ENCODE measurements around the gene CDK12. TPM values are rescaled to one million over a fixed set of nuclear protein-coding genes. Genes with fewer than 3 reads are reported as not detected.
"Not testable (repeated sequence)": the region's sequence is repeated elsewhere in the genome, so short reads cannot be mapped to it uniquely, and the experiment has no call there.

Gene CDK12
- total and polyA plus RNA-seq, 4 donors = 7.3 to 71.1 (median 28.6) TPM

- Histone ChIP-seq H3K27me3 (ENCODE audit: control insufficient read depth in 1 of 2, insufficient read depth in 2 of 2, low read length in 1 of 2) (no peaks in the 10 kb centered on the region), H3K9me3 (ENCODE audit: control insufficient read depth, low read length) (no peaks in the 10 kb centered on the region), H3K36me3 (ENCODE audit: control insufficient read depth in 1 of 2, insufficient read depth in 2 of 2, low read length in 1 of 2) (no peaks in the 10 kb centered on the region), H3K4me1 (ENCODE audit: control insufficient read depth in 1 of 2, insufficient read depth in 2 of 2, low read length in 2 of 2) (no peaks in the 10 kb centered on the region), H3K4me3 (ENCODE audit: low read length in 2 of 2) (no peak overlapping the region), H3K27ac (ENCODE audit: low read depth in 1 of 2, low read length in 2 of 2) (no peak overlapping the region)
- WGBS, 2 donors = 84% methylated on average over 4 of the region's 4 CpGs
- DNase-seq = peak in 1 of 2 donors; percentile 22
- ATAC-seq (ENCODE audit: low FRiP score) = no peak
- intact Hi-C loops (cut with DNase I) = no loop called here
These were observed 5.4 kb upstream of the CDK12 start for GRCh38 chr17:39455919-39456318.

GRCh38 chr17:39461926-39462569, 762 bp downstream of the CDK12 start:
- H3K4me1 ChIP-seq (ENCODE audit: control insufficient read depth in 1 of 2, insufficient read depth in 2 of 2, low read length in 2 of 2) = peaks cover 0 to under 1% of the 10 kb centered on the region in 2 donors
- peak overlapping the region; percentile 62 to 95 for H3K27ac ChIP-seq (ENCODE audit: low read depth in 1 of 2, low read length in 2 of 2)
- no peaks in the 10 kb centered on the region for H3K9me3 ChIP-seq (ENCODE audit: control insufficient read depth, low read length)
- ATAC-seq (ENCODE audit: low FRiP score) (peak; percentile 70), DNase-seq (no peak)
- WGBS, 2 donors = 0% methylated on average over 34 of the region's 34 CpGs
- H3K27me3 ChIP-seq (ENCODE audit: control insufficient read depth in 1 of 2, insufficient read depth in 2 of 2, low read length in 1 of 2) = no peaks in the 10 kb centered on the region
- H3K36me3 ChIP-seq (ENCODE audit: control insufficient read depth in 1 of 2, insufficient read depth in 2 of 2, low read length in 1 of 2) = no peaks in the 10 kb centered on the region
- peak overlapping the region; percentile 91 to 97 for H3K4me3 ChIP-seq (ENCODE audit: low read length in 2 of 2)
- intact Hi-C loops (cut with DNase I) = no loop called here

GRCh38 chr17:39462631-39463375, 1.5 kb downstream of the CDK12 start:
- peak overlapping the region in 1 of 2 donors; percentile 61 for H3K27ac ChIP-seq (ENCODE audit: low read depth in 1 of 2, low read length in 2 of 2)
- H3K9me3 ChIP-seq (ENCODE audit: control insufficient read depth, low read length) = no peaks in the 10 kb centered on the region
- DNase-seq = peak in 1 of 2 donors; percentile 70
- 0 to 1% methylated on average over 28 of the region's 28 CpGs for WGBS, 2 donors
- intact Hi-C loops (cut with DNase I) = no loop called here
- ATAC-seq (ENCODE audit: low FRiP score) = no peak
- peak overlapping the region; percentile 91 to 97 for H3K4me3 ChIP-seq (ENCODE audit: low read length in 2 of 2)
- no peaks in the 10 kb centered on the region for H3K36me3 ChIP-seq (ENCODE audit: control insufficient read depth in 1 of 2, insufficient read depth in 2 of 2, low read length in 1 of 2)
- H3K4me1 ChIP-seq (ENCODE audit: control insufficient read depth in 1 of 2, insufficient read depth in 2 of 2, low read length in 2 of 2) = peaks cover 0 to 2% of the 10 kb centered on the region in 2 donors
- H3K27me3 ChIP-seq (ENCODE audit: control insufficient read depth in 1 of 2, insufficient read depth in 2 of 2, low read length in 1 of 2) = no peaks in the 10 kb centered on the region

DNA sequence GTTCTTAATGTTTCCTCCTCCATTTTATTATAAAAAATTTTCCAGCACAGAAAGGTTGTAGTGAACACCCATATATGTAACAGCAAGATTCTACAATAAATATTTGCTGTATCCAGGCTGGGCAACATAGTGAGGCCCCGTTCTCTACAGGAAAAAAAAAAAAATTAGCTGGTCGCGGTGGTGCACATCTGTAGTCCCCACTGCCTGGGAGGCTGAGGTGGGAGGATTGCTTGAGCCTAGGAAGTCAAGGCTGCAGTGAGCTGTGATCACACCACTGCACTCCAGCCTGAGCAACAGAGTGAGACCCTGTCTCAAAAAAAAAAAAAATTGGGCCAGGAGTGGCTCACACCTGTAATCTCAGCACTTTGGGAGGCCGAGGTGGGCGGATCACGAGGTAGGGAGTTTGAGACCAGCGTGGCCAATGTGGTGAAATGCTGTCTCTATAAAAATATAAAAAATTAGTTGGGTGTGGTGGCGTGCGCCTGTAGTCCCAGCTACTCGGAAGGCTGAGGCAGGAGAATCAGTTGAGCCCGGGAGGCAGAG, 3.4 kb downstream of the CDK12 start:
- H3K27me3 ChIP-seq (ENCODE audit: control insufficient read depth in 1 of 2, insufficient read depth in 2 of 2, low read length in 1 of 2); ATAC-seq (ENCODE audit: low FRiP score); H3K9me3 ChIP-seq (ENCODE audit: control insufficient read depth, low read length); intact Hi-C loops (cut with DNase I); H3K36me3 ChIP-seq (ENCODE audit: control insufficient read depth in 1 of 2, insufficient read depth in 2 of 2, low read length in 1 of 2); H3K27ac ChIP-seq (ENCODE audit: low read depth in 1 of 2, low read length in 2 of 2); H3K4me3 ChIP-seq (ENCODE audit: low read length in 2 of 2); H3K4me1 ChIP-seq (ENCODE audit: control insufficient read depth in 1 of 2, insufficient read depth in 2 of 2, low read length in 2 of 2): not testable (repeated sequence)
- WGBS, 2 donors = 82 to 86% methylated on average over 11 of the region's 11 CpGs
- peak in 1 of 2 donors; percentile 39 for DNase-seq

DNA sequence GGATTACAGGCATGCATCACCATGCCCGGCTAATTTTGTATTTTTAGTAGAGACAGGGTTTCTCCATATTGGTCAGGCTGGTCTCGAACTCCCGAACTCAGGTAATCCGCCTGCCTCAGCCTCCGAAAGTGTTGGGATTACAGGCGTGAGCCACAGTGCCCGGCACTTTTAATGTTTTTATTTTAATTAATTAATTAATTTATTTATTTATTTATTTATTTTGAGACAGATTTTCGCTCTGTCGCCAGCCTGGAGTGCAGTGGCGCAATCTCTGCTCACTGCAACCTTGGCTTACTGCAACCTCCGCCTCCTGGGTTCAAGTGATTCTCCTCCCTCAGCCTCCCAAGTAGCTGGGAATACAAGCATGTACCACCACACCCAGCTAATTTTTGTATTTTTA, 7.3 kb downstream of the CDK12 start:
- H3K36me3 ChIP-seq (ENCODE audit: control insufficient read depth in 1 of 2, insufficient read depth in 2 of 2, low read length in 1 of 2); H3K27ac ChIP-seq (ENCODE audit: low read depth in 1 of 2, low read length in 2 of 2); H3K27me3 ChIP-seq (ENCODE audit: control insufficient read depth in 1 of 2, insufficient read depth in 2 of 2, low read length in 1 of 2); H3K4me1 ChIP-seq (ENCODE audit: control insufficient read depth in 1 of 2, insufficient read depth in 2 of 2, low read length in 2 of 2); intact Hi-C loops (cut with DNase I); ATAC-seq (ENCODE audit: low FRiP score); H3K9me3 ChIP-seq (ENCODE audit: control insufficient read depth, low read length); H3K4me3 ChIP-seq (ENCODE audit: low read length in 2 of 2): not testable (repeated sequence)
- WGBS, 2 donors = 94 to 96% methylated on average over 11 of the region's 11 CpGs
- peak in 1 of 2 donors; percentile 17 for DNase-seq

DNA sequence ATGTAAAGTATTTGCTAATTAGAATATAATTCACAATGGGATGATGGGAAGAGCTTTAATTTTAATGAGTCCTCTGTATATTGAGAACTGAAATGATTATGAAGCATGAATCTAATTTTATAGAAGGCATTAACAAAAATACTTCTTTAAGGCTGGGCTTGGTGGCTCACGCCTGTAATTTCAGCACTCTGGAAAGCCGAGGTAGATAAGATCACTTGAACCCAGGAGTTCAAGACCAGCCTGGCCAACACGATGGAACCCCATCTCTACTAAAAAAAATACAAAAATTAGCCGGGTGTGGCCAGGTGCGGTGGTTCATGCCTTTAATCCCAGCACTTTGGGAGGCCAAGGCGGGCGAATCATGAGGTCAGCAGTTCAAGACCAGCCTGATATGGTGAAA, 12.0 kb downstream of the CDK12 start:
- no peak overlapping the region for H3K27ac ChIP-seq (ENCODE audit: low read depth in 1 of 2, low read length in 2 of 2)
- H3K9me3 ChIP-seq (ENCODE audit: control insufficient read depth, low read length) = no peaks in the 10 kb centered on the region
- DNase-seq (peak in 1 of 2 donors; percentile 35), ATAC-seq (ENCODE audit: low FRiP score) (no peak)
- intact Hi-C loops (cut with DNase I) = no loop called here
- H3K36me3 ChIP-seq (ENCODE audit: control insufficient read depth in 1 of 2, insufficient read depth in 2 of 2, low read length in 1 of 2) = peaks cover 4 to 6% of the 10 kb centered on the region in 2 donors
- H3K27me3 ChIP-seq (ENCODE audit: control insufficient read depth in 1 of 2, insufficient read depth in 2 of 2, low read length in 1 of 2) = no peaks in the 10 kb centered on the region
- no peak overlapping the region for H3K4me3 ChIP-seq (ENCODE audit: low read length in 2 of 2)
- H3K4me1 ChIP-seq (ENCODE audit: control insufficient read depth in 1 of 2, insufficient read depth in 2 of 2, low read length in 2 of 2) = no peaks in the 10 kb centered on the region
- 91 to 93% methylated on average over 7 of the region's 7 CpGs for WGBS, 2 donors

DNA sequence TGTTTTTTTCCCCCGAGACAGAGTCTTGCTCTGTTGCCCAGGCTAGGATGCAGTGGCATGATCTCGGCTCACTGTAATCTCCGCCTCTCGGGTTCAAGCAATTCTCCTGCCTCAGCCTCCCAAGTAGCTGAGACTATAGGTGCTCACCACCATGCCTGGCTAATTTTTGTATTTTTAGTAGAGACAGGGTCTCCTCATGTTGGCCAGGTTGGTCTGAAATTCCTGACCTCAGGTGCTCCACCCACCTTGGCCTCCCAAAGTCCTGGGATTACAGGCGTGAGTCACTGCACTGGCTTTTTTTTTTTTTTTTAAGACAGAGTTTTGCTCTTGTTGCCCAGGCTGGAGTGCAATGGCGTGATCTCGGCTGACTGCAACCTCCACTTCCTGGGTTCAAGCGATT, 18.3 kb downstream of the CDK12 start:
- H3K36me3 ChIP-seq (ENCODE audit: control insufficient read depth in 1 of 2, insufficient read depth in 2 of 2, low read length in 1 of 2) = not testable (repeated sequence)
- DNase-seq = peak in 1 of 2 donors; percentile 7

GRCh38 chr17:39483506-39483905, 22.2 kb downstream of the CDK12 start:
- Histone ChIP-seq H3K4me1 (ENCODE audit: control insufficient read depth in 1 of 2, insufficient read depth in 2 of 2, low read length in 2 of 2) (no peaks in the 10 kb centered on the region), H3K36me3 (ENCODE audit: control insufficient read depth in 1 of 2, insufficient read depth in 2 of 2, low read length in 1 of 2) (no peaks in the 10 kb centered on the region), H3K27ac (ENCODE audit: low read depth in 1 of 2, low read length in 2 of 2) (no peak overlapping the region), H3K4me3 (ENCODE audit: low read length in 2 of 2) (no peak overlapping the region), H3K9me3 (ENCODE audit: control insufficient read depth, low read length) (no peaks in the 10 kb centered on the region), H3K27me3 (ENCODE audit: control insufficient read depth in 1 of 2, insufficient read depth in 2 of 2, low read length in 1 of 2) (no peaks in the 10 kb centered on the region)
- DNase-seq = peak in 1 of 2 donors; percentile 23
- 97 to 99% methylated on average over 6 of the region's 6 CpGs for WGBS, 2 donors
- intact Hi-C loops (cut with DNase I) = no loop called here
- no peak for ATAC-seq (ENCODE audit: low FRiP score)

More for the DNA sequence above, 18.3 kb downstream of the CDK12 start:
- H3K27me3 ChIP-seq (ENCODE audit: control insufficient read depth in 1 of 2, insufficient read depth in 2 of 2, low read length in 1 of 2); H3K27ac ChIP-seq (ENCODE audit: low read depth in 1 of 2, low read length in 2 of 2); H3K4me1 ChIP-seq (ENCODE audit: control insufficient read depth in 1 of 2, insufficient read depth in 2 of 2, low read length in 2 of 2); intact Hi-C loops (cut with DNase I); H3K9me3 ChIP-seq (ENCODE audit: control insufficient read depth, low read length); ATAC-seq (ENCODE audit: low FRiP score); H3K4me3 ChIP-seq (ENCODE audit: low read length in 2 of 2): not testable (repeated sequence)
- WGBS, 2 donors = 88% methylated on average over 8 of the region's 8 CpGs
